Spleen (tissue), 7 donors: ENCODE data around the gene GNAI3.

Experiments used
- POLR2A ChIP-seq, 3 donors: fragments of 450-650 bp; IDR thresholded peaks; one replicate each; pipeline ENCODE4 v1.5.1; 2017; ENCODE audit warnings: antibody characterized with exemption in 3 of 3, mild to moderate bottlenecking in 1 of 3
- TF ChIP-seq, protein P1 (sequence below), 11 experiments: fragments of 200-600 bp in 7 of 11; fragments of 450-650 bp in 4 of 11; sonication (generic) in 4 of 11; IDR thresholded peaks in 8 of 11; conservative IDR thresholded peaks in 3 of 11; 1 replicate in 7 of 11; 2 replicates in 4 of 11; pipeline versions ENCODE4 v1.4.0 to v1.8.0; 2016 to 2021; ENCODE audit warnings: antibody characterized with exemption in 11 of 11, inconsistent platforms in 4 of 11, mild to moderate bottlenecking in 1 of 11
- donor health status: DM: no; HTN: no; CAD: no; lungs with moderate emphysema.
- donor health status: DM: no; HTN: no; CAD: no.
- donor health status: DM: no; HTN: no; CAD: no.

DNA sequence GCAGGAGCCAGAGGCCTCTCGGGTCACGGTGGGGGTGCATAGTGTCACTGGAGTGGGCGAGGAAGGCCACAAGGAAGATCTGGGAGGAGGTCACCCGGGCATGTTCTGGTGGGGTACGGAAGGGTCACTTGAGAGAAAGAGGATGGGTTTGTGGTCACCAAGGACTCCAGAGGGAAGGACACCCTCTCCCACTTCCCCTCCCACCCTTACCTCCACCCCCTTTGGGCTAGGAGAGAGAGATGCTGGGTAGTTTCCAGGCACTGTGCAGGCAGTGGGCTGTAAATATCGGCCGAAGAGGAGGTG, 39.6 kb upstream of the GNAI3 start:
- TF ChIP-seq, protein P1, sequence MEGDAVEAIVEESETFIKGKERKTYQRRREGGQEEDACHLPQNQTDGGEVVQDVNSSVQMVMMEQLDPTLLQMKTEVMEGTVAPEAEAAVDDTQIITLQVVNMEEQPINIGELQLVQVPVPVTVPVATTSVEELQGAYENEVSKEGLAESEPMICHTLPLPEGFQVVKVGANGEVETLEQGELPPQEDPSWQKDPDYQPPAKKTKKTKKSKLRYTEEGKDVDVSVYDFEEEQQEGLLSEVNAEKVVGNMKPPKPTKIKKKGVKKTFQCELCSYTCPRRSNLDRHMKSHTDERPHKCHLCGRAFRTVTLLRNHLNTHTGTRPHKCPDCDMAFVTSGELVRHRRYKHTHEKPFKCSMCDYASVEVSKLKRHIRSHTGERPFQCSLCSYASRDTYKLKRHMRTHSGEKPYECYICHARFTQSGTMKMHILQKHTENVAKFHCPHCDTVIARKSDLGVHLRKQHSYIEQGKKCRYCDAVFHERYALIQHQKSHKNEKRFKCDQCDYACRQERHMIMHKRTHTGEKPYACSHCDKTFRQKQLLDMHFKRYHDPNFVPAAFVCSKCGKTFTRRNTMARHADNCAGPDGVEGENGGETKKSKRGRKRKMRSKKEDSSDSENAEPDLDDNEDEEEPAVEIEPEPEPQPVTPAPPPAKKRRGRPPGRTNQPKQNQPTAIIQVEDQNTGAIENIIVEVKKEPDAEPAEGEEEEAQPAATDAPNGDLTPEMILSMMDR (IDR thresholded peaks at IDR 0.05 in 8 of 11, conservative IDR thresholded peaks at IDR 0.05 in 3 of 11) = no peak
- TF ChIP-seq POLR2A (IDR thresholded peaks at IDR 0.05) = no peak
